Activated T-cell treated with anti-CD3 and anti-CD28 coated beads, Interleukin-2, amount 50 U/mL, for 72 hours (primary cell): Measurements from ENCODE around the gene MYO1E. TPM values are rescaled to one million over a fixed set of nuclear protein-coding genes. Genes with fewer than 3 reads are reported as not detected.
"Not testable (repeated sequence)": the region's sequence is repeated elsewhere in the genome, so short reads cannot be mapped to it uniquely, and the experiment has no call there.

Source experiments
- ATAC-seq, 2 donors: fragments of 150-1000 bp; cut with Tn5 transposase; replicated peaks in 1 of 2; 2 replicates each; pipeline ENCODE4 v1.10.0; 2021; ENCODE audit warnings: moderate library complexity in 2 of 2, mild to moderate bottlenecking in 1 of 2
- DNase-seq, 2 donors: peaks; one replicate each; pipeline ENCODE4 v3.0.0; 2021 to 2022; ENCODE audit warnings: mixed read lengths in 1 of 2
- H3K27ac Mint-ChIP-seq: one replicate; pipeline ENCODE4 v1.8.0; 2022; ENCODE audit warnings: mild to moderate bottlenecking, moderate library complexity, mixed read lengths
- H3K27me3 Mint-ChIP-seq: one replicate; pipeline ENCODE4 v1.8.0; 2022; ENCODE audit warnings: low read depth, mixed read lengths
- H3K36me3 Mint-ChIP-seq, 2 donors: one replicate each; pipeline ENCODE4 v1.8.0; 2022; ENCODE audit warnings: mixed read lengths in 2 of 2, mild to moderate bottlenecking in 1 of 2; ENCODE audit not compliant: insufficient read depth in 2 of 2
- H3K4me1 Mint-ChIP-seq: one replicate; pipeline ENCODE4 v1.8.0; 2022; ENCODE audit warnings: low read depth, mixed read lengths
- H3K4me3 Mint-ChIP-seq, 2 donors: one replicate each; pipeline ENCODE4 v1.8.0; 2022; ENCODE audit warnings: mild to moderate bottlenecking in 2 of 2, mixed read lengths in 2 of 2, moderate library complexity in 2 of 2
- H3K9me3 Mint-ChIP-seq, 2 donors: one replicate each; pipeline ENCODE4 v1.8.0; 2022; ENCODE audit warnings: mixed read lengths in 2 of 2
- total RNA-seq, 2 donors: library from RNA; stranded (reverse); gene quantifications; one replicate each; pipeline ENCODE4 v1.2.3, GENCODE V29; 2022

MYO1E gene
- total RNA-seq, 2 donors from 2014 or later, result 1.9 to 4.6 TPM

GRCh38 chr15:59400103-59400813, 27.6 kb upstream of the MYO1E start:
- DNase-seq, result no peak
- no peak overlapping the region for H3K4me3 Mint-ChIP-seq
- no peaks in the 10 kb centered on the region for H3K36me3 Mint-ChIP-seq
- H3K27me3 Mint-ChIP-seq, result peaks cover 35% of the 10 kb centered on the region
- no peaks in the 10 kb centered on the region for H3K9me3 Mint-ChIP-seq
- H3K4me1 Mint-ChIP-seq, result no peaks in the 10 kb centered on the region
- H3K27ac Mint-ChIP-seq, result no peak overlapping the region
- ATAC-seq, result no peak

- Mint-ChIP-seq H3K9me3 (no peaks in the 10 kb centered on the region), H3K27ac (no peak overlapping the region), H3K36me3 (no peaks in the 10 kb centered on the region), H3K4me1 (no peaks in the 10 kb centered on the region), H3K27me3 (peaks cover 35% of the 10 kb centered on the region), H3K4me3 (no peak overlapping the region)
- ATAC-seq (no peak), DNase-seq (no peak)
Measured at GRCh38 chr15:59399465-59400102, 26.9 kb upstream of the MYO1E start.

GRCh38 chr15:59398220-59398619, 25.5 kb upstream of the MYO1E start:
- Mint-ChIP-seq H3K27me3 (peaks cover 35% of the 10 kb centered on the region), H3K4me1 (no peaks in the 10 kb centered on the region), H3K36me3 (no peaks in the 10 kb centered on the region), H3K4me3 (no peak overlapping the region), H3K9me3 (no peaks in the 10 kb centered on the region), H3K27ac (no peak overlapping the region)
- no peak for ATAC-seq
- DNase-seq, result no peak

- ATAC-seq, result no peak
Measured at GRCh38 chr15:59396679-59397078, 24.0 kb upstream of the MYO1E start.

GRCh38 chr15:59396211-59396610, 23.5 kb upstream of the MYO1E start:
- no peak overlapping the region for H3K4me3 Mint-ChIP-seq
- DNase-seq (no peak), ATAC-seq (no peak)
- no peak overlapping the region for H3K27ac Mint-ChIP-seq
- no peaks in the 10 kb centered on the region for H3K36me3 Mint-ChIP-seq
- H3K9me3 Mint-ChIP-seq, result no peaks in the 10 kb centered on the region
- no peaks in the 10 kb centered on the region for H3K4me1 Mint-ChIP-seq
- peaks cover 35% of the 10 kb centered on the region for H3K27me3 Mint-ChIP-seq

More at GRCh38 chr15:59396679-59397078, 24.0 kb upstream of the MYO1E start:
- H3K9me3 Mint-ChIP-seq, result no peaks in the 10 kb centered on the region
- DNase-seq, result no peak
- no peaks in the 10 kb centered on the region for H3K36me3 Mint-ChIP-seq
- no peak overlapping the region for H3K27ac Mint-ChIP-seq
- H3K4me1 Mint-ChIP-seq, result no peaks in the 10 kb centered on the region
- H3K27me3 Mint-ChIP-seq, result peaks cover 35% of the 10 kb centered on the region
- H3K4me3 Mint-ChIP-seq, result no peak overlapping the region

GRCh38 chr15:59394166-59394661, 21.5 kb upstream of the MYO1E start:
- H3K9me3 Mint-ChIP-seq, result no peaks in the 10 kb centered on the region

GRCh38 chr15:59392299-59392698, 19.6 kb upstream of the MYO1E start:
- H3K36me3 Mint-ChIP-seq, result no peaks in the 10 kb centered on the region
- no peak overlapping the region for H3K4me3 Mint-ChIP-seq
- H3K9me3 Mint-ChIP-seq, result no peaks in the 10 kb centered on the region
- no peak overlapping the region for H3K27ac Mint-ChIP-seq
- no peak for DNase-seq
- ATAC-seq, result no peak
- H3K4me1 Mint-ChIP-seq, result no peaks in the 10 kb centered on the region
- H3K27me3 Mint-ChIP-seq, result peaks cover 13% of the 10 kb centered on the region

More at GRCh38 chr15:59394166-59394661, 21.5 kb upstream of the MYO1E start:
- H3K4me3 Mint-ChIP-seq, result no peak overlapping the region
- H3K36me3 Mint-ChIP-seq, result no peaks in the 10 kb centered on the region
- no peak for DNase-seq
- ATAC-seq, result peak in 1 of 2 donors; percentile 35
- H3K27ac Mint-ChIP-seq, result no peak overlapping the region
- H3K4me1 Mint-ChIP-seq, result no peaks in the 10 kb centered on the region
- H3K27me3 Mint-ChIP-seq, result peaks cover 24% of the 10 kb centered on the region

- H3K36me3 Mint-ChIP-seq, result no peaks in the 10 kb centered on the region
- H3K4me3 Mint-ChIP-seq, result no peak overlapping the region
- no peaks in the 10 kb centered on the region for H3K4me1 Mint-ChIP-seq
Measured at GRCh38 chr15:59388670-59389069, 16.0 kb upstream of the MYO1E start.

GRCh38 chr15:59387196-59387878, 14.7 kb upstream of the MYO1E start:
- ATAC-seq, result not testable (repeated sequence)

More at GRCh38 chr15:59388670-59389069, 16.0 kb upstream of the MYO1E start:
- Mint-ChIP-seq H3K9me3 (no peaks in the 10 kb centered on the region), H3K27me3 (no peaks in the 10 kb centered on the region), H3K27ac (no peak overlapping the region)
- DNase-seq, result no peak
- ATAC-seq, result no peak

GRCh38 chr15:59385171-59385570, 12.5 kb upstream of the MYO1E start:
- no peak overlapping the region for H3K4me3 Mint-ChIP-seq
- no peak overlapping the region for H3K27ac Mint-ChIP-seq
- H3K27me3 Mint-ChIP-seq, result no peaks in the 10 kb centered on the region
- no peaks in the 10 kb centered on the region for H3K4me1 Mint-ChIP-seq
- ATAC-seq (no peak), DNase-seq (no peak)
- H3K9me3 Mint-ChIP-seq, result no peaks in the 10 kb centered on the region
- no peaks in the 10 kb centered on the region for H3K36me3 Mint-ChIP-seq

More at GRCh38 chr15:59387196-59387878, 14.7 kb upstream of the MYO1E start:
- H3K4me1 Mint-ChIP-seq, H3K9me3 Mint-ChIP-seq, H3K4me3 Mint-ChIP-seq, H3K36me3 Mint-ChIP-seq, H3K27me3 Mint-ChIP-seq, DNase-seq, H3K27ac Mint-ChIP-seq: not testable (repeated sequence)

- DNase-seq (no peak), ATAC-seq (no peak)
- no peak overlapping the region for H3K4me3 Mint-ChIP-seq
Measured at GRCh38 chr15:59384507-59384906, 11.8 kb upstream of the MYO1E start.

GRCh38 chr15:59380902-59381610, 8.4 kb upstream of the MYO1E start:
- Mint-ChIP-seq H3K27ac (no peak overlapping the region), H3K9me3 (no peaks in the 10 kb centered on the region), H3K4me1 (no peaks in the 10 kb centered on the region), H3K4me3 (no peak overlapping the region), H3K36me3 (no peaks in the 10 kb centered on the region), H3K27me3 (no peaks in the 10 kb centered on the region)
- no peak for ATAC-seq
- no peak for DNase-seq

More at GRCh38 chr15:59384507-59384906, 11.8 kb upstream of the MYO1E start:
- H3K9me3 Mint-ChIP-seq, result no peaks in the 10 kb centered on the region
- no peaks in the 10 kb centered on the region for H3K36me3 Mint-ChIP-seq
- H3K27me3 Mint-ChIP-seq, result no peaks in the 10 kb centered on the region
- no peak overlapping the region for H3K27ac Mint-ChIP-seq
- no peaks in the 10 kb centered on the region for H3K4me1 Mint-ChIP-seq

GRCh38 chr15:59379531-59379930, 6.9 kb upstream of the MYO1E start:
- no peak for DNase-seq
- Mint-ChIP-seq H3K4me1 (no peaks in the 10 kb centered on the region), H3K4me3 (no peak overlapping the region), H3K36me3 (no peaks in the 10 kb centered on the region), H3K27me3 (peaks cover 6% of the 10 kb centered on the region), H3K27ac (no peak overlapping the region), H3K9me3 (no peaks in the 10 kb centered on the region)
- no peak for ATAC-seq
